ENCODE measurements around the gene MED12.
A peak's percentile ranks its signal among the peaks of the same experiment; 100 is the strongest.

MED12 gene

DNA sequence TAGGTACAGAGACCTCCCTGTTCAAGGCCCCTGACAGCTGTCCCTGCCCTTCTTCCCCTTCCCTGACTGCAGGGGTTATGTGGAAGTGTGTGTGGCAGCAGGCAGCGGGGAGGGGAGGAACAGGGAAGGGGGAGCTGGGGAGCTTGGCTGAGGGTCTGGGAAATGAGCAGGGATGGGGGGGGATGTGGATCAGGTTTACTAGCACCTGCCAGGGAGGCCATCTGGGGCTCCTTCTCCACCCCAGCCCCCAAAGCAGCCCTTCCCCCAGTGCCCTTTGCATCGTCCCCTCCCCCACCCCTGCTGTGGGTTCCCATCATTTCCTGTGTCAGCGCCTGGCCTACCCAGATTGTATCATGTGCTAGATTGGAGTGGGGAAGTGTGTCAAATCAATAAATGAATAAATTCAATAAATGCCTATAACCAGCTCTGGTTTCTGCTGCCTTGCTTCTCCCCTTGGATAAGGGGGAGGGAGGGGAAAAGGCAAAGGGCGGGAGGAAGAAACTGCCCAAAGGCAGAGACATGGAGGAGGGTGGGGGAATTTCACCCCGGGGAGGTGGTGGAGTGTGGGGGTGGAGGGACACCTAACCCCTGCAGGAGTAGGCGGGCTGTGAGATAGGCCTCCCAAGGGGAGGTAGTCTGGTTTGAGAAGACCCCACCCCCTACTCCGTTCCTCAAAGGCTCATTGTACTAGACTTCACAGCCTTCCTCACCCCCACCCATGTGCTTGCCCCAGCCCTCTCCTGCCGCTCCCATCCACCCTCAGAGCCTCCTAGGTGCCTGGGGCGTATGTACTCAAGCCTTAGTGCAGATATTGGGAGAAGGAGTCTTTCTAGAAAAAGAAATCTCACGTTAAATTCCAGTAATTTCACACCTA is 15.0 kb upstream of the MED12 start:
- Histone ChIP-seq H3K36me3 (no peaks in the 10 kb centered on the region), H3K4me3 (ENCODE audit: low read depth, low read length) (peak overlapping the region; percentile 21), H3K4me1 (peaks cover 20% of the 10 kb centered on the region), H3K9me3 (no peaks in the 10 kb centered on the region), H3K27me3 (no peaks in the 10 kb centered on the region)
- TF ChIP-seq CTCF (IDR thresholded peaks at IDR 0.05; ENCODE audit: low read depth, low read length) = no peak
- peak; percentile 76 for DNase-seq

DNA sequence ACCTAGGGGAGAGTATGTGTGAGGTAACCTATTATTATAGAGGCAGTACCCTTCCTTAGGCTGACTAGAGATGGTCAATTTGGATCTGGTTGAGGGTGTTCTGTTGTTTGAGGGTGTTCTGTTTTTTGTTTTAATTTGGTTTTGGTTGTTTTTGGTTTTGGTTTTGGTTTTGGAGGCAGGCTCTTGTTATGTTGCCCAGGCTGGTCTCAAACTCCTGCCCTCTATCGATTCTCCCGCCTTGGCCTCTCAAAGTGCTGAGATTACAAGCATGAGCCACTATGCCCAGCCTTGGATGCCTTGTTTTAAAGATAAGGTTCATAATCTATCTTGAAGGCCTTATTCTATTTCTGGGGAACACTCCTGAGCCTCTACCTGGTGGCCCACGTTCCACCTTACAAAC is 12.8 kb upstream of the MED12 start:
- Histone ChIP-seq H3K36me3 (no peaks in the 10 kb centered on the region), H3K4me3 (ENCODE audit: low read depth, low read length) (no peak overlapping the region), H3K27me3 (no peaks in the 10 kb centered on the region), H3K4me1 (peaks cover 20% of the 10 kb centered on the region), H3K9me3 (no peaks in the 10 kb centered on the region)
- TF ChIP-seq CTCF (IDR thresholded peaks at IDR 0.05; ENCODE audit: low read depth, low read length) = no peak
- no peak for DNase-seq

- H3K27me3 ChIP-seq = no peaks in the 10 kb centered on the region
These were observed 12.0 kb upstream of the MED12 start, which contains the start of gene CXorf65 for GRCh38 chrX:71106427-71106826. Gene CXorf65 (minus strand): TSS chrX:71106740. CDS start chrX:71106556, 184 bp downstream.

DNA sequence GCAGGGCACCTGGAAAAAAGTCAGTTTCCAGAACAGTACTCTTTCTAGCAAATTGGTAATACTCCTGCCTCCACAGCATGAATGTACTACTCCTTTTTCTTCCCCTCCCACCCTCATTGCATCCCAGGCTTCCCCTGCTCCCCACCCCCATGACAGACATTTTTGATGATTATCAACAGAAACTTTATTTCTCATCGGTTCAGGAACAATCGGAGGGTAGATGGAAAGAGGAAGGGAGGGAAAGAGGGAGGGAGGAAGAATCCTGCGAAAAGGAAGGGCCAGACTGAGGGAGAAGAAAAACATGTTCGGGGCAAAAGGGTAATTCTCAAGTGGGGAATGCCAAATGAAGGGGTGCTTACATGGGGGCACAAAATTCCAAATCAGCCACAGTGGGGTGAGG is 11.2 kb upstream of the MED12 start:
- H3K9me3 ChIP-seq = no peaks in the 10 kb centered on the region
- no peak for TF ChIP-seq CTCF (IDR thresholded peaks at IDR 0.05; ENCODE audit: low read depth, low read length)
- H3K36me3 ChIP-seq = no peaks in the 10 kb centered on the region
- no peak overlapping the region for H3K4me3 ChIP-seq (ENCODE audit: low read depth, low read length)
- no peak for DNase-seq
- H3K4me1 ChIP-seq = peaks cover 16% of the 10 kb centered on the region
- no peaks in the 10 kb centered on the region for H3K27me3 ChIP-seq

More at GRCh38 chrX:71106427-71106826, 12.0 kb upstream of the MED12 start, which contains the start of gene CXorf65:
- TF ChIP-seq CTCF (IDR thresholded peaks at IDR 0.05; ENCODE audit: low read depth, low read length) = no peak
- H3K36me3 ChIP-seq = no peaks in the 10 kb centered on the region
- H3K9me3 ChIP-seq = no peaks in the 10 kb centered on the region
- peaks cover 20% of the 10 kb centered on the region for H3K4me1 ChIP-seq
- H3K4me3 ChIP-seq (ENCODE audit: low read depth, low read length) = no peak within 1 kb of the TSS
- no peak for DNase-seq

DNA sequence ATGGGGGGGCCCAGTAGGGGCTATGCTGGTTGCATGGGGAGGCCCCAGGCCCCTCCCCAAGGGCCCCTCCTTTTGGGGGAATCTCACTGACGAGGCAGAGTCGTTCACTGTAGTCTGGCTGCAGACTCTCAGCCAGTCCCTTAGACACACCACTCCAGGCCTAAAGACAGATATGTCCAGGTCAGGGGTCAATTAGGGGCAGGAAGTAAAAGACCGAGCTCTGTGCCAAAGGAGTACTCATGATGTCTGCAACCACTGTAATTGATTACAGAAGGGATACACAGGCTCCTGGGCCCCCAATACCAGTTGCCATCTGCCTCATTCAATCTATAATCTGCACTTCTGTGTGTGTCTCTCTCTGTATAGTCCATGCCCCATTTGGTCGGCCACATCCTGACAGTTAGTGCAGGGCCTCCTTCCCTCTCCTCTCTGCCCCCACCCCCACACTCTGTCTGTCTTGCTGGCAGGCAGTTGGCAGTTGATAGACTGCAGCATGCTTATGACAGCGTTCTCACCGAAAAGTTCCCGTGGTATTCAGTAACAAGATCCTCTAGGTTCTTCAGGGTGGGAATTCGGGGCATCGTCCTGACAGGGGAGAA is 10.5 kb upstream of the MED12 start:
- no peak overlapping the region for H3K4me3 ChIP-seq (ENCODE audit: low read depth, low read length)
- H3K36me3 ChIP-seq = no peaks in the 10 kb centered on the region
- peak; percentile 61 for DNase-seq
- no peaks in the 10 kb centered on the region for H3K27me3 ChIP-seq
- no peaks in the 10 kb centered on the region for H3K9me3 ChIP-seq
- TF ChIP-seq CTCF (IDR thresholded peaks at IDR 0.05; ENCODE audit: low read depth, low read length) = no peak
- peaks cover 10% of the 10 kb centered on the region for H3K4me1 ChIP-seq

GRCh38 chrX:71109051-71109450 is 9.3 kb upstream of the MED12 start:
- no peak for TF ChIP-seq CTCF (IDR thresholded peaks at IDR 0.05; ENCODE audit: low read depth, low read length)
- H3K4me3 ChIP-seq (ENCODE audit: low read depth, low read length) = no peak overlapping the region
- H3K36me3 ChIP-seq = no peaks in the 10 kb centered on the region

More at GRCh38 chrX:71109051-71109450, 9.3 kb upstream of the MED12 start:
- no peaks in the 10 kb centered on the region for H3K9me3 ChIP-seq
- H3K27me3 ChIP-seq = no peaks in the 10 kb centered on the region
- no peak for DNase-seq
- peaks cover 10% of the 10 kb centered on the region for H3K4me1 ChIP-seq
